D341Med (cell line): ENCODE results near the gene CABCOCO1.

Experiments
- DNase-seq: peaks from one replicate; pipeline ENCODE4 v3.0.0; 2012; ENCODE audit warnings: low spot score

Gene CABCOCO1, protein sequence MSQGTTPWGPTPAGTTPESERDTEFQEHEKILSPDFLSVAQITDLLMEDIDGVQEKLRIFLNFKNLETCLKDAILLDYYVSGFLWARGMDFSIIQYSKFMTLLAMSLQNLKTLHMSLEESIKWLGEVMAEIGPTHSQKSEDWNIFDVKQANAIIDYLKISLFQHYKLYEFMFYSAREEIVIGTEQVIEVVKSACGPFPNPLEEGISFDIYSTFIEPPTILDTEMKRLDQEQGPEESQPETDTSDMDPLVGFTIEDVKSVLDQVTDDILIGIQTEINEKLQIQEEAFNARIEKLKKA

DNA sequence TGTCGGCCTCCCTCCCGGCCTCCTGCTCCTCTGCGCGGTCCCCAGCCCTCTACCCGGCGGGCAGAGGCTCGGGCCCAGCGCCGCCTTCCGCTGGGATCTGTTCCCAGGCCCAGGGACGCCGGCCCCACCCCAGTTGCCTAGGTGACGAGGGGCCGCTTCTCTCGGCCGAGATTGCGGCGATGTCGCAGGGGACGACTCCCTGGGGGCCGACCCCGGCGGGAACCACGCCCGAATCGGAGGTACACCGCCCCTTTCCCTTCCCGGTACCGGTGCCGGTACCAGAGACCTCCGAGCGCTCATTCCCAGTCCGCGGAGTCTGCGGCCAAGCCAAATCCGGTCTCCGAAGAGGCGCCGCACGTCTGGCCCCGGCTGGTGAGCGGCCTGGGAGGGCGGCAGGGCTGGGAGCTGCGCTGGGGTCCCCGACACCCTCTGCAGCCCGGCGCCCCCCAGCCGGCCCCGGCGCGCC is at the start of gene CABCOCO1:
CABCOCO1 (plus strand) TSS at position 136 of the 466 bp plus-strand sequence; CDS start at position 180, 44 bp downstream.
- DNase-seq: peak; percentile 41

DNA sequence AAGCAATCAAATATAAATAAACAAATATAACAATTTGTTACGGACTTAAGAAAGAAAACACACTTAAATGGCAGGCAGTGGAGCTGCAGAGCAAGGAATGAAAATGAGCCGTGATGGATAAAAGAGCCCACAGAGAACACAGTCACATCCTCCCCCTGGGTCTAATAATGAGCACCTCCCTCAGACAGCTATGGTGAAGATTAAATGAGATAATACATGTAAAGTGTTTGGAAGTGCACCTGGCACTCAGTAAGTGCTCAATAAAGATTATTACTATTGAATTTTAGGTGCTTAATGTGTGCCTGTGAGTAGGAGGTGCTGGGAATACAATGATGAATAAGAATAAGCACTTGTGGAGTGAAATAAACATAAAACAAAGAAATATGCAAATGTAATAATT is 49.1 kb upstream of the CABCOCO1 start:
- no peak for DNase-seq

DNA sequence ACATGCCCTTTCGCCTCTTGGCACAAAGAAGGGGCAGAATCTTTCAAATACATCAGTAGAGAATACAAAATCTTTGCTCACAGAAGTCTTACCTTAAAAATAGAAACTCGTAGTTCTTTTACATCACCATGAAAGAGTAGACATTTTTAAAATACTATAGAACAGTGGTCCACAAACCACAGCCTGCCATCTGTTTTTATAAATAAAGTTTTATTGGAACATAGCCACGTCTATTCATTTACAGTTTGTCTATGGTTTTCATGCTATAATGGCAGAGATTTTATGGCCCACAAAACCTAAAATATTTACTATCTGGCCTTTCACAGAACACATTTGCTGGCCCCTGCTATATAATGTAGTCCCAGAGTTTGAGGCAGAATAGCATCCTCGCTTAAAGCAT is 46.1 kb upstream of the CABCOCO1 start:
- no peak for DNase-seq

DNA sequence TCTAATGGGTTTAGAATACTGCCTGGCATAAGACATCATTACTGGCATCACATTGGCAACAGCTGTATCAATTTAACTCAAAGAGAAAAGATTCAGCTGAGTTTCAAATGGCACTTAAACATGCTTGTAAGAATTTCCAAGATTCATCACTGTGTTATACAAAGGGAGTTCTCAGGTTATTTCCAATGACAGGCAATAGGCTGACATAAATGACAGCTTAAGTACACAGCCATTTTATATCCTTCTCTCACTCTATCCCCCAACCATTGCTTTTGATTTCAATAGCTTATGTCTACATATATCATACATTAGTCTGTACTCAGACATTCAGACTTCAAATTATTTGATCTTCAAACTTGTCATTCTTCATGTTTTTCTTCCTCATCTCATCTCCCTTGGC is 45.5 kb upstream of the CABCOCO1 start:
- DNase-seq: no peak

DNA sequence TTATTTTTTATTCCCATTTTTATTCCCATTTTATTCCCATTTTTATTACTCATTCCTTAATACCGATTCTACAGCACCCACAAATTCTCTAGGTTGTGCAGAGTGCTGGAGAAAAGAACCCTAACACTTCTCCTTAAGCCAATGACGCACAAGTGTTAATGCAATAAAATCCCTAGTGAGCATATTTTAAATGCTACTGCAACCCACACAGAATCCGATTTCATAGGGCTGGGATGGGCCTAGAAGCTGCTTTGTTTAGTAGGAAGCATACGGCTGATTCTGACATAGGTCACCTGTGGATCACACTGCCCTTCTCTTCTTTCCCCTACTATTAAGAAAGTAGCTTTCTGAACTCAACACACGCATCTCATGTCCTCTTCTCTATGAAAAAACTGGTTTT is 45.1 kb upstream of the CABCOCO1 start:
- DNase-seq: no peak

DNA sequence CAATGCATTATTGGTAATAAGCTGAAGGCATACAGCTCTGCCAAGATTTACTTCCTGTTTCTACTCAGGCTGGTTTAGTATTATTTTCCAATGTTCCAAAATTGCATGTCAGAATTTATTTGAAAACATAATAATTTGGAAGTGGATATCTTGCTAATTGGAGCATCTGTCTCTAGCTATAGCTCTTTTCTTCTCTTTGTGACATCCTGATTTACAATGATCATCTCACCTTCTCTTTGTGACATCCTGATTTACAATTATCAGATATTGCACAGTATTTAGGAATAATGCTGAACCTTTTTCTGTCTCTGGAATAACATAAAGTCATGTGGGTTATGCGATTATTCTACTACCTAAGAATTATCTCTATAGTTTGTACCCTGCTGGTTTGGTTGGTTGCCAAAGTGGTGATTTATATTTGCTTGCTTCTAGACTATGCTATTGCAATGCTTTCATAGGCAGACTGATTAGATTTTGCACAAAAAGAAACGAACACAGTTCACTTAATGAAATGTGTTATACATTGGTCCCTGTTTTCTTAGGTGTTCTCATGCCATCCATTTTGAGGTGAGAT is 44.3 kb upstream of the CABCOCO1 start:
- DNase-seq: no peak

DNA sequence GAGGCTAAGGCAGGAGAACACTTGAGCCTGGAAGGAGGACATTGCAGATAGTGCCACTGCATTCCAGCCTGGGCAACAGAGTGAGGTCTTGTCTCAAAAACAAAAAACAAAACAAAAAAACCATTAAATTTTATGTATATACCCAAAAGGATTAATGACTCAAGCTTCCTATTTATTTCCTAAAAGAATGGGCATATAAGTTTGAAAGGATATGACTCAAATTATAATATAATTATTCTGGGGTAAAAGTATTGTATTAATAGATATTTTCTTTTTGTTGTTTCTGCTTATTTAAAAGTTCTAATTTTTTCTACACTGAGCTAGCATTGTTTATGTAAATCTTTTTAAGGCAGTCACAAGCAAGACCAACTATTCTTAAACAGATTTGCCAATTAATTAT is 42.2 kb upstream of the CABCOCO1 start:
- DNase-seq: no peak

DNA sequence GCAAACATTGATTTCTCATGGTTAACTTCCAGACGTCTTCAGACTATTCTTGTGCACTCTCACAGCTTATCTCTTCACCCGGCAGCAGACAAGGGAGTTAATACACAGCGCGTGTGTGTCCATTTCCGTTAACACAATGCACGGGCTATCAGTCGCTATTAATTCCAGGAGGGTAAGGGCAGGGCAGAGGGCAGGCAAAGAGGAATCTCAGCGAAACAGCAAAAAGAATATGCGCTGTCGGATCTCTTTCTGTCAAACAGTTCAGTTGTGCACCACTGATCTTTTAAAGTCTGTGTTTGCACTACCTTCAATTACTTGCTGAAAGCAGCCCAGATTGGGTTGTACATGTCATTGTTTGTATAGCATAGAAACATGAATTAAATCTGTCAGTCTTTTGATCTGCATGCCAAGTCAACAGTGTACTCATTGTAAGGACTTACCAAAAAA is 41.1 kb upstream of the CABCOCO1 start:
- DNase-seq: no peak

DNA sequence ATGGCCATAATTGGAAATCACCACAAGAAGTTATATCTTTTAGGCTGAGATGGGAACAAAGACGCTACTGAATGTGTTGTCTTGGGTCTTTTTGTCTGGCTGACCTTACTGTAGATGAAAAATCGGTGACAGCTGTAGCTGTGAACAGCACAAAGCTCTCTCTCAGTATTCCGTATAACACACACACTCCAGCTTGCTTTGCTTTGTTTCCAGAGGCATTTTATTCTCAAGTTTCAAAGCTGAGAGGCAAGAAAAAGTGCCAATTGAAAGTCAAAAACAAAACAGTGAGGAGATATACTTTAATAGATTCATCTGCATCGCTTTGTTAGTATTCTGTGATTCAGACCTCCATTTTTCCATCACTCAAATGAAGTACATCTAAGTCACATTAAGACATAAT is 39.6 kb upstream of the CABCOCO1 start:
- DNase-seq: no peak

DNA sequence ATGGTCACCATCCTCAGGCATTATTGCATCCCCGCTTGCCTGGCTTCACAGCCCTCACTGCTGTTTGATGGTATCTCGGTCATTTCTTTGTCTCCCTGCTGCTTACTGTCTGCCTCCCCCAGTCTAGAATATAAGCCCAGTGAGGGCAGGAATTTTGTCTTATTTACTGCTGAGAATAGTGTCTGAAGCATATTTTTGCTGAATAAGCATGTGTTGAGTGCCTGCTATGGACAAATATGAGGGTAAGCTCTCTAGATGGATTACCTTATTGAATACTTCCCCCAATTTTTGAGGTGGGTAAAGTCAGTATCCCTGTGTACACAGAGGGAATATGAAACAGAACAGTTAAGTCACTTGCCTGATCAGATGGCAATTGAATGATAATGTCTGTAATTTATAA is 36.5 kb upstream of the CABCOCO1 start:
- DNase-seq: no peak

DNA sequence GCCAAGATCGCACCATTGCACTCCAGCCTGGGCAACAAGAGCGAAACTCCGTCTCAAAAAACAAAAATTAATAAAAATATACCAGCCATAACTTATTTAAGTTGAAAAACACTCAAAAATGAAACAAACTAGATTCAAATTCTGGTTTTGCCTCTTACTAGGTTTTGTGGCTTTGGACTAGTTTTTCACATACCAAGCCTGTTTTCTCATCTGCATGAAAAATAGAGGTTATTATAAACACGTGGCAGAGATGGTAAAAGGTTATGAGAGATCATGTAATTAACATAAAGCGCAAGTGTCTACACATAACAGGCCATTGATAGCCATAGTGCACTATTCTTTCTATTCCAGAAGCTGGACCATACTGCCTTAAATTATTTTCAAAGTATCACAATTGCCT is 35.5 kb upstream of the CABCOCO1 start:
- DNase-seq: no peak

DNA sequence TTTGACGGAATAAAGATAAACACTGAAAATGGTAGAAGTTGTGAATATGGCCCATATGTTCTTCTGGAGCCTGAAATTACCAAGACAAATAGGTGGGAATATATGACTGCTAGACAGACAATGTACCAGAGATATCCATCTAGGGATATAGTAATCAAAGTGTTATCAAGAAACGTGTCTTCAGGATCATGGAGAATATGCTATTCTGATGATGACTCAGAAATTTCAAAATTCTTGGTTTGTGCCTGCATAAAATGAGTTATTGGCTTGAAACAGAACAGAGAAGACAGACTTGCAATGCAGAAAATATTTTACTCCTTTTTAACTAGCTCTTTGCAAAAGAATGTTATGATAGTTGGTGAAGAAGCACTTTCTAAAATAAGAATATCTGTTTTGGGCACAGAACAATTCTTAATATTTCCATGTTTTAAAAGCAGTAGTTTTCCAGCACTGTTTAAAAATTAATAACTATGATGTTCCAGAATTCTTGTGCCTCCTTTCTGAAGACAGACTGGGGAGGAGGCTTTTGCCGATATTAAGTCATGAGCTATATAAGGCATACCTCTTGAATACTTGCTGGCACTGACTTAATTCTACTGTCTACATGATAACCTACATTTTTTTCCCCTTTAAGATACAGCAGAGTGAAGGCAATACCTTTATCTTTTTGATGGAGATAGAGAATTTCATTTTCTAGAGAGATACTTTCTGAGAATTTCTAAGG is 34.4 kb upstream of the CABCOCO1 start:
- no peak for DNase-seq

DNA sequence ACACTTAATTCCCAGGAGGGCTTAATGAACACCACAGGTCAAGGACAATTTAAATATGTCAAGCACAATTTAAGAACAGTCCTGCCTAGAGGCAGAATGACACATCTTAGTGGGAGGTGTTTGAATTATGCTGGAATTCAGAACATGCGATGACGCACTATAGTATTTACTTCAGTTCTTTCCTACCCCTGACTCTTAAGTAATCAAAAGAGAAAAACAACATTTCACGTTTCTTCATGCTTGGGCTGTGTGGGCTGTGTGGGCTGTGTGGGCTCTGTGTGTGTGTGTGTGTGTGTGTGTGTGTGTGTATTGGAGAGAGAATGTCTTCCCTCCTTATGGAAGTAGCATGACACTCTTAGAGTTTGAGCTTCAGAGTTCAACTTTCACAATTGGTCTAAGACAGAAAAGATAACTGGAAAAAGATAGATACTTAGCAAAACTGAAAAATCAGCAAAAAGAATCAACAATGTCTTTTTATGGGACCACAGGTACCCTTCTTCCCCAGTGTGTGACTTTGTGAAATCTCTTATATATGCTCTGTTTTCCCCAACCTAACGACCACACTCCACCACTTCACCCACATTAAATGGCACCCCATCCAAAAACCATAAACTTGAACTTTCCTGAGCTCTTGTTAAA is 33.7 kb upstream of the CABCOCO1 start:
- DNase-seq: no peak

DNA sequence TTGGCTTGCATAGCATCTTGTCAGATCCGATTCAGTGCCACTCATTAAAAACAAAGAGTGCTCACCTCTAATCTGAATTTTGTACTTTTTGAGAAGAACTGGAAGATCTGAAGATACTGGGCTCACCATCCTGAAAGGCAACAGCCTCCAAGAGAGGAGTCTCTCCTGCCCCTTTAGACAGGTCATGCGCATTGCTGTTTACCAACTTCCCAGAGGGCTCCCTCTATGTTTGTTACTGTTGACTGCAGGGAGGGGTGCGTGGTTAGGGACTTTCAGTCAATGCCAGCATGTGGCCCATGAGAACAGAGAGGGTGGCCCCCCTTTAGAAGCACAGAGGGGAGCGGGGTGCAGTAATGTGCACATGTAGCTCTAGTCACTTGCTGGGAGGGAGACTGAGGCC is 33.2 kb upstream of the CABCOCO1 start:
- DNase-seq: no peak

DNA sequence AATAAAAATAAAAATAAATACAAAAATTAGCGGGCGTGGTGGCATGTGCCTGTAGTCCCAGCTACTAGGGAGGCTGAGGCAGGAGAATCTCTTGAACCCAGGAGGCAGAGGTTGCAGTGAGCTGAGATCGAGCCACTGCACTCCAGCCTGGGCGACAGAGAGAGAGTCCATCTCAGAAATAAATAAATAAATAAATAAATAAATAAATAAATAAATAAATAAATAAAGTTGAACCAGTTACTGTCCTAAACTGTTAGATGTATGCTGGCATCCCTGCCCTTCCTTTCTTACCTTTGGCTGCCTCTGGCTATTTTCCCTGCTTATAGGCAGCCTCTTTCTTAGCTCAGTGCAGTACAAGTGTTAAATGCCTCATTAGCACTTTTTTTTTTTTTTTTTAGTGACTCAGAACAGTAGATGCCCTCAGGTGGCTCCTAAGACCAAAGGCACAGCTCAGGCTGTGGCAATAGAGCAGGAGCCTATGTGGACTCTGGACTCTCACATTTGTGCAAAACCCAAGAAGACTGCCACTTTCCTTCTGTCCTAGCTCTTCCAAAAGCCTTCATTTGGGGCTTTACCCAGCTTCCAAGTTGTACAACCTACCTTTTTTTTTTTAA is 30.6 kb upstream of the CABCOCO1 start:
- no peak for DNase-seq

DNA sequence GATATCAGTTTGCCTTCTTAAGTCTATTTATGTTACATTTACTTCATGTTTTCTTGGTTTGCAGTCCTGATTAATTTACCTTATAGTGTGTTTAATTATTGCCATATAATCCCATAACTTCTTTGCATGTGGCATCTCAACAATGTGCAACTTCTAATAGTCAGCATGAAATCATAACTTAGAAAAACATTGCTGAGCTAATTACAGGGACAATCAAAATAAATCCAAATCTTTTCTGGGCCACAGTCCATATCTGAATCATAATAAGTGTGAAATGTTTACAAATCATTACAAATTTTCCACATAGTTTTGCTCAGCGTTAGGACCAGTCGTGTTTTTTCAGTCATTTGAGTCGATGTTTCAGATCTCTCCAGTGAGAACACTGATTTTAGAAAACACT is 29.1 kb upstream of the CABCOCO1 start:
- DNase-seq: no peak

DNA sequence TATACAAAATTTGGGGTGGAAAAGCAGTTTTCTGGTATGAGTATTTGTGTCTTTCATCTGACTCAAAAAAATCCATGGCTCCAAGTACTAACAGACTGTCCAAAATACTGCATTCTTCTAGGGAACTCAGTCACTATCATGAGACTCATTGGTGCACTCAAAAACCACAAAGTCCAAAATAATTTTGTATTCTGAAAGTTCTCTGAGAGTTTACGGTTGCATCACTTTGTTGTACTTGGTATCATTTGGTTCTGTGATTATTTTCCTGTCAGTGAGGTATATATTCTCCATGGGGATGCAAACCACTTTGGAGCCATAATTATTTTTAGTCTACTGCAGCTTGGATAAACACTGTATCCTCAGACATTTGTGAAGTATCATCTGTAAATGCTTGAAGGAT is 28.0 kb upstream of the CABCOCO1 start:
- no peak for DNase-seq

DNA sequence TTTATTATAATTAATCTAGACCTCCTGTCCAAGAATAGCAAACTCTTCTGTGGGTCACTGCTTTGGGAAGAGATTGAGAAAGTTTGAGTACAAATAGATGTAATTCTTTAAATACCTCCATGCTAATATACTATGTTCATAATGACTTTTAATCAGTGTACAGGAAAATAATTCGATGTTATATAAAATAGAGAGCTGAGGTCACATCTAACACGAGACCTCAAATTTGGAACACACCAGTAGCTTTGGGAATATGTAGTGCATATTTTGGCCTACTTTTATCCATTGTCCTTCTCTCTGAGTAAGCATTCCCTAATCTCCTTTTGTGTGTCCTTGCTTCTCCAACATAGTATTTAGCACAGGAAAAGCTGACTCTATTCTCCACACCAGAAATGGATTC is 27.3 kb upstream of the CABCOCO1 start:
- DNase-seq: no peak

DNA sequence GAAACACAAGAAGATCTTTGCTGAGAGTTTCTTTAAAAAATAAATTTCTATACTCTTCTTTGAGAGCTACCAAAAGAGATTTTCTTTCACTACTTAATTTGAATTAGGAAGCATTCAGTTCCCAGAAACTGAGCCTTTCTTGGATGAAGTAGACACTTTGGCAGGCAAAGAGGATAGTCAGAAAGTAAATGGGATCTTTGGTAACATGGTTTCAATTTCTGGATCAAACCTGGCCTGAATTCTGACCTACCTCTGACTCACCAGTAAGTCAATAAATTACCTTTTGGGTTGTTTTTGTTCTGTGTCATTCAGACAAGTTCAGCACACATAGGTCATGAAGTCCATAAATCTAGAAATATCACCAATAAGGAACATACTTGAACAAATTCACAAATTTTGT is 26.8 kb upstream of the CABCOCO1 start:
- no peak for DNase-seq

DNA sequence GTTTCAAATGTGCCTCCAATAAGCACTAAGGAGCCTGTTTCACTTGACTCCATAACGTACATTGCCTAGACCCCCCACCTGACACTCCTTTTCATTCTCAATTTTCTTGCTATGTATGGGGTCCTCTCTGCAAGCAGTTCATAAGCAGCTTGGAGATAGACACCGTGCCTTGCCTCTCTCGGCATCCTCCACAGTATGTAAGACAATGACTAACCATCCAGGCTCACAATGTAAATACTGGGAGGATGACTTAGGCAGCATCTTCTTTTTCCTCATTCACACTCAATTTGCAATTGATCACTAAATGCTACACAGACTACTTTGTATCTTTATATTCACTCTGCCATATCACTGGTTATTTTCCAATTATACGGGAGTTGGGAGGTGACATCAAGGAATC is 22.8 kb upstream of the CABCOCO1 start:
- no peak for DNase-seq

DNA sequence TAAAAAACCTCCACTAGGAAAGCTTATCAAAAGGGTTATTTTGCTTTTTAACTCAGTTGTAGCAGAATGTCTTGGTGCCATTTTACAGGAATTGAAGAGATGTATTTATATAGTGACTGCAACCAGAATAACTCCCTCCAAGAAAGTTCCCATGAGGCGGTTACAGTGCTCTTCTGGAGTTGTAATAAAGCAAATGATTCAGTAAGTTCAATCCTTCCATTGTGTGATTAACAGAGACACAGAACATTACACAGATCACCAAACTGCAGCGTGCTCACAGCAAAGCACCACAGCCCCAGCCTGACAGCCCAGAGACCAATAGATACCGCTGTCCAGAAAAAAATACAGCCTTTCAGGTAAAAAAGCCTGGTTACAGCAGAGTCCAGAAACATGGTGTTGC is 21.9 kb upstream of the CABCOCO1 start:
- DNase-seq: no peak

DNA sequence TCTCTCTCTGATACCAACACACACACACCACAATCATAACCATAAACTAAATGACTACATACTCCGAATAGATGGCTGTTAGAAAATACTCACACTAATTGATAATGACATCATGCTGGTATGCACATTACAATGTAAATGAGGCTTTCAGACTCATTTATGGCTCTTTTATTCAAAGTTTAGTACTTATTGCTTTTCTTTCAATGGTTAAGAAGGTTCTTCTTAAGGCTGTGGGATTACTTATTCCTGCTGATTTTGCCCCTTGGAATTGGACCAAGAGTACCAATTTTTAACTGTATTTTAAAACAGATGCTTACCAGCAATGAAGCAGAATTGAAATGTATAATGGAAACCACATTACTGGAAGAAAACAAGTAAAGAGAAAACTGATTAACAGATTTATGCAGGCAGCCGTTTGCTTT is 20.6 kb upstream of the CABCOCO1 start:
- no peak for DNase-seq
